GM06990 (cell line): ENCODE measurements around the gene ACTBL2.

Experiments used
- DNase-seq: peaks from one replicate; pipeline ENCODE4 v3.0.0-alpha.2; 2011; ENCODE audit not compliant: insufficient read length; ENCODE audit errors: extremely low read depth
- H3K27me3 ChIP-seq: replicated peaks from 2 replicates; pipeline ENCODE4 v1.6.0; 2011; ENCODE audit warnings: low read length; ENCODE audit not compliant: control insufficient read depth, insufficient read depth
- H3K36me3 ChIP-seq: 2 replicates; pipeline ENCODE4 v1.5.1; 2011; ENCODE audit warnings: low read length; ENCODE audit not compliant: control insufficient read depth, insufficient read depth
- H3K4me3 ChIP-seq: replicated peaks from 2 replicates; pipeline ENCODE4 v1.5.1; 2011; ENCODE audit warnings: low read depth, mild to moderate bottlenecking, control low read depth, low read length
- TF ChIP-seq, protein P1 (sequence below): IDR thresholded peaks from 2 replicates; pipeline ENCODE4 v1.5.1; 2011; ENCODE audit warnings: low read length, control low read depth, mild to moderate bottlenecking, inconsistent platforms; ENCODE audit not compliant: insufficient read depth, poor library complexity, severe bottlenecking

ACTBL2 gene

GRCh38 chr5:57491369-57491965 lies 8.9 kb upstream of the ACTBL2 start:
- no peaks in the 10 kb centered on the region; the same call in 1 of the 2 replicates for H3K27me3 ChIP-seq
- H3K36me3 ChIP-seq: no peaks in the 10 kb centered on the region
- DNase-seq: no peak
- no peak overlapping the region for H3K4me3 ChIP-seq
- TF ChIP-seq, protein P1, sequence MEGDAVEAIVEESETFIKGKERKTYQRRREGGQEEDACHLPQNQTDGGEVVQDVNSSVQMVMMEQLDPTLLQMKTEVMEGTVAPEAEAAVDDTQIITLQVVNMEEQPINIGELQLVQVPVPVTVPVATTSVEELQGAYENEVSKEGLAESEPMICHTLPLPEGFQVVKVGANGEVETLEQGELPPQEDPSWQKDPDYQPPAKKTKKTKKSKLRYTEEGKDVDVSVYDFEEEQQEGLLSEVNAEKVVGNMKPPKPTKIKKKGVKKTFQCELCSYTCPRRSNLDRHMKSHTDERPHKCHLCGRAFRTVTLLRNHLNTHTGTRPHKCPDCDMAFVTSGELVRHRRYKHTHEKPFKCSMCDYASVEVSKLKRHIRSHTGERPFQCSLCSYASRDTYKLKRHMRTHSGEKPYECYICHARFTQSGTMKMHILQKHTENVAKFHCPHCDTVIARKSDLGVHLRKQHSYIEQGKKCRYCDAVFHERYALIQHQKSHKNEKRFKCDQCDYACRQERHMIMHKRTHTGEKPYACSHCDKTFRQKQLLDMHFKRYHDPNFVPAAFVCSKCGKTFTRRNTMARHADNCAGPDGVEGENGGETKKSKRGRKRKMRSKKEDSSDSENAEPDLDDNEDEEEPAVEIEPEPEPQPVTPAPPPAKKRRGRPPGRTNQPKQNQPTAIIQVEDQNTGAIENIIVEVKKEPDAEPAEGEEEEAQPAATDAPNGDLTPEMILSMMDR: no peak

DNA sequence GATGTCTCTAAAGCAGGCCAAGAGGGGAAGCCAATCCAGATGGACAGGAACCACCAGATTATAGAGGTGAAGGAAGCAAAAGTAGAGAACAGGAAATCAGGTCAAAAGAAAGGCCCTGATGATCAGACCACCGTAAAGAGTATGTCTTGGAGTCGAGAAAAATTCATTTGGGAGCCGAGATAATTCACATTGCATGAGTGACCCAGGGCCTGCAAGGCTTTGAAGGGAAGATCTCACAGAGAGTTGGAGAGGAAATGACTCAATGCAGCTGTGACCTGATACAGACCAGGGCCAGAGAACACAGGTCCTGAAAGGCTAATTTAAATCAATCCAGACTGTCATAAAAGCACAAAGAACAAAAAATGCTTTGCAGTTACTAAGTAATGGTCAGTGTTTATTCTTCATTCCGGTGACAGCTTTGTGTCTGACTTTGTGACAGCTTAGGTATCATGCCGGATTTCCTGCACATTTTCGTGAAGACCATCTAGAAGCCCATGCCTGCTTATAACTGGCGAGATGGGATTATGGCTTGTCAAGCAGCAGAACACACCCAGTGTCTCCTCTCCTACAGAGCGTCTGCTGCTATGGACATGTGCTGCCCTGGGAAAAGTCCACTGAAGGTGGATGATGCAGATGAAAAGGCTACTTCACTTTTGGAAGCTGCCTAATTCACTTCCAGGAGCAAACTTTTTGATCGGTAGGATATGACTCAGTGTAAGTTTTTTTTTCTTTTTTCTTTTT lies 5.8 kb upstream of the ACTBL2 start:
- DNase-seq: no peak
- Histone ChIP-seq H3K4me3 (no peak overlapping the region), H3K36me3 (no peaks in the 10 kb centered on the region), H3K27me3 (no peaks in the 10 kb centered on the region; the same call in 1 of the 2 replicates)
- TF ChIP-seq, protein P1: no peak

DNA sequence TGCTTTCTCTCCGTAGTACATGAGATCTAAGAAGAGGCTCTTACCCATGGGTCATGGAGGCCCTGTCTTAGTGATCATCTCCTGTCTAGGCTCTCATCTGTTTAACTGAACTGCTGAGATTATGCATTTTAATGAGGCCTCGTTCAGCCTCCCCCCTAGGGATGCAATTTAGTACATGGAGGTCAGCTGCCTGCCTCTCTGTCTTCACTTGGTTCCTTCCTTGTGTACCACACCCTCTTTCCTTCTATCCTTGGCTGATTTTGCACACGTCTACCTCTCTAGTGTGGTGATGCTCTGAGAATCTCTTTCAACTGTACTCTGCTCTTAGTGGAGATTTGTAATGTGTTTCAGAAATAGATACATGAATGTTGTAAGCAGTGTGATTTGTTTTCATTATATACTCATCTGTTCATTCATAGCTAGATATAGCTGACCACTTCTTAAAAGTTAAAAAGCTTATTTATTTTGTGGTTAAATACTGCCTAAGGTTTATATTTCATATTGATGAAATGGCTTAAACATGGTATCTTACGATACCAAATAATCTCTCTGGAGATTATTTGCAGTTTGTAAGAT lies 3.5 kb upstream of the ACTBL2 start:
- TF ChIP-seq, protein P1: no peak
- no peaks in the 10 kb centered on the region; the same call in 1 of the 2 replicates for H3K27me3 ChIP-seq

DNA sequence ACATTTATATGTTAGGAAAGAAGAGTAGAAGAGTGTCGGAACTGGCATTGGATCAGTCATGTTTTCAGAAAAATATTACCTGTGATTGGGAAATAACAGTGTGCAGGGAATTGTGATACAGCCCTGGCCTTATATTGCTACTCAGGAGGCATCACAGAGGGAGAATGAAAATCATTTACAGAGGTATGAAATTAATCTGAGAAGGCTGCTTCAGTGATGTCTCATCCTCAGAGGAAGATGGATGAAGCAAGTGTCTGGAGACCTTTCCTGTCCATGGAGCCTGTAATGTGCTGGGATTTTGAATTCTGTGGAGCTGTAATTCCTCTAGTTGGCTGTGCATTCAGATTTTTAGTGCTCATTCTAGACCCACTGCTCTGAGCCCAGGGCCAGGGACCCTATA lies 3.8 kb downstream of the ACTBL2 start:
- TF ChIP-seq, protein P1: no peak
- no peak for DNase-seq
- Histone ChIP-seq H3K4me3 (no peak overlapping the region), H3K36me3 (no peaks in the 10 kb centered on the region), H3K27me3 (no peaks in the 10 kb centered on the region)

More for the DNA sequence above, 3.5 kb upstream of the ACTBL2 start:
- H3K36me3 ChIP-seq: no peaks in the 10 kb centered on the region
- no peak for DNase-seq
- H3K4me3 ChIP-seq: no peak overlapping the region

- Histone ChIP-seq H3K36me3 (no peaks in the 10 kb centered on the region), H3K27me3 (no peaks in the 10 kb centered on the region), H3K4me3 (no peak overlapping the region)
- TF ChIP-seq, protein P1: no peak
- DNase-seq: no peak
These were observed 6.0 kb downstream of the ACTBL2 start for GRCh38 chr5:57476601-57477056.
